Lower leg skin (tissue), 4 donors: ENCODE results near the gene PACSIN2. TPM values are rescaled to one million over a fixed set of nuclear protein-coding genes. Genes with fewer than 3 reads are reported as not detected.

Experiments used
- DNase-seq, 2 donors: peaks; one replicate each; pipeline ENCODE4 v3.0.0-alpha.2; 2019; ENCODE audit warnings: low spot score in 2 of 2
- H3K4me3 ChIP-seq: fragments of 200-600 bp; sonication (generic); 2 replicates; pipeline ENCODE4 v1.5.1; 2017; ENCODE audit warnings: mild to moderate bottlenecking, low read depth; ENCODE audit not compliant: poor library complexity, severe bottlenecking
- POLR2A ChIP-seq, 2 donors: fragments of 450-650 bp; IDR thresholded peaks; one replicate each; pipeline ENCODE4 v1.6.1; 2016 to 2017; ENCODE audit warnings: antibody characterized with exemption in 2 of 2, mild to moderate bottlenecking in 1 of 2, moderate library complexity in 1 of 2
- WGBS, 2 donors: methylation state at CpG; one replicate each; pipeline ENCODE4 v1.1.5; 2018; 5-methylcytosine and 5-hydroxymethylcytosine counted together
- intact Hi-C: fragments of 100-400 bp; cut with DNase I; formaldehyde crosslinking; loops from one replicate; pipeline ENCODE4 v1.15.0; 2023; ENCODE audit warnings: low total_unique reads
- total RNA-seq, 4 donors: library from RNA; depleted of rRNA; stranded (reverse); fragments of >200 nt; gene quantifications; one replicate each; pipeline ENCODE4 v1.1.0, GENCODE V29; 2016
- TF ChIP-seq, protein P1 (sequence below), 3 donors: fragments of 450-650 bp; IDR thresholded peaks; one replicate each; pipeline ENCODE4 v1.5.1; 2016; ENCODE audit warnings: antibody characterized with exemption in 3 of 3, mild to moderate bottlenecking in 3 of 3, moderate library complexity in 2 of 3

PACSIN2 gene
- total RNA-seq, 4 donors from 2014 or later = 46.3 to 88.8 (median 58.2) TPM

- intact Hi-C loops = no loop called here
- DNase-seq = no peak
- H3K4me3 ChIP-seq = no peak overlapping the region
- TF ChIP-seq, protein P1, sequence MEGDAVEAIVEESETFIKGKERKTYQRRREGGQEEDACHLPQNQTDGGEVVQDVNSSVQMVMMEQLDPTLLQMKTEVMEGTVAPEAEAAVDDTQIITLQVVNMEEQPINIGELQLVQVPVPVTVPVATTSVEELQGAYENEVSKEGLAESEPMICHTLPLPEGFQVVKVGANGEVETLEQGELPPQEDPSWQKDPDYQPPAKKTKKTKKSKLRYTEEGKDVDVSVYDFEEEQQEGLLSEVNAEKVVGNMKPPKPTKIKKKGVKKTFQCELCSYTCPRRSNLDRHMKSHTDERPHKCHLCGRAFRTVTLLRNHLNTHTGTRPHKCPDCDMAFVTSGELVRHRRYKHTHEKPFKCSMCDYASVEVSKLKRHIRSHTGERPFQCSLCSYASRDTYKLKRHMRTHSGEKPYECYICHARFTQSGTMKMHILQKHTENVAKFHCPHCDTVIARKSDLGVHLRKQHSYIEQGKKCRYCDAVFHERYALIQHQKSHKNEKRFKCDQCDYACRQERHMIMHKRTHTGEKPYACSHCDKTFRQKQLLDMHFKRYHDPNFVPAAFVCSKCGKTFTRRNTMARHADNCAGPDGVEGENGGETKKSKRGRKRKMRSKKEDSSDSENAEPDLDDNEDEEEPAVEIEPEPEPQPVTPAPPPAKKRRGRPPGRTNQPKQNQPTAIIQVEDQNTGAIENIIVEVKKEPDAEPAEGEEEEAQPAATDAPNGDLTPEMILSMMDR (IDR thresholded peaks at IDR 0.05) = no peak
- no peak for TF ChIP-seq POLR2A (IDR thresholded peaks at IDR 0.05)
- WGBS, 2 donors = 92 to 97% methylated on average over 4 of the region's 4 CpGs
These were observed 82.8 kb downstream of the PACSIN2 start for GRCh38 chr22:42932197-42932519.

DNA sequence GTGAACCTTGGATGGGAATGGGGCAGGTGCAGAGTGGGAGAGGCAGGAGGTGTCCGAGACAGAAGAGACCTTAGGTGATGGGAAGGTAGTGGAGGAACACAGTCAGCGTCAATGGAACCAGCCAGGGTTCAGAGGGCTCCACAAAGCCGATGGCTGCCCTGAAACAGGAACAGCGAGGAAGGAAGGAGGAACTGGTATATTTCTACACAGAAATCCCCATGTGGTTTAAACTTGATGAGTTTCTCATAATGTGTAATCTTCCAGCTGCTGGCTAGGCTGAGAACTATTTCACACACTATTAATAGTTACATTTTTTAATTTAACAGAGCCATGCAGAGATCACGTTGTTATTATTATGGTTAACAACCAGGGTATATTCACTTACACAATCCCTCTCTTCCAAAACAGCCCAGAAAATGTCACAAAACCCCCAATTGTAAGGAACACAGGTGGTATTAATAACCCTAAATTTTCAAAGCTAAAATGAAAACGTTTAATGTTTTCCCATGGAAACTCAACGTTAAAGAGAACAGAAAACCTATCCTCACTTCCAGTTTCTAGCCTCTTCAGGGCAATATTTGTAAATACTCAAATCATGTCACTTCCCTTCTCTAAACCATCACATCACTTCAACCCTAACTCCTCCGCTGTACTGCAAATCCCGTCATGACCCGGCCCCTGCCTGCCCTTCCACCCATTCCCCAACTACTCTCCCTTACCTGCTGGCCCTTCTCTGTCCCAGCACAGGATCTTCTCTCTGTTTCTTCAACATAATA is 83.3 kb downstream of the PACSIN2 start:
- TF ChIP-seq, protein P1 (IDR thresholded peaks at IDR 0.05) = no peak
- TF ChIP-seq POLR2A (IDR thresholded peaks at IDR 0.05) = no peak
- WGBS, 2 donors = 48 to 53% methylated on average over 10 of the region's 10 CpGs
- DNase-seq = no peak
- H3K4me3 ChIP-seq = no peak overlapping the region
- intact Hi-C loops = no loop called here

- intact Hi-C loops = no loop called here
- WGBS, 2 donors = 47 to 55% methylated on average over 9 of the region's 9 CpGs
- no peak for TF ChIP-seq POLR2A (IDR thresholded peaks at IDR 0.05)
- TF ChIP-seq, protein P1 (IDR thresholded peaks at IDR 0.05) = no peak
- DNase-seq = no peak
- no peak overlapping the region for H3K4me3 ChIP-seq
These were observed 84.0 kb downstream of the PACSIN2 start for GRCh38 chr22:42930810-42931420.

- no peak overlapping the region for H3K4me3 ChIP-seq
- intact Hi-C loops = no loop called here
- no peak for DNase-seq
- TF ChIP-seq, protein P1 (IDR thresholded peaks at IDR 0.05) = no peak
- TF ChIP-seq POLR2A (IDR thresholded peaks at IDR 0.05) = no peak
- 41 to 45% methylated on average over 6 of the region's 6 CpGs for WGBS, 2 donors
These were observed 85.2 kb downstream of the PACSIN2 start for GRCh38 chr22:42929838-42930155.

- 55 to 57% methylated on average over 14 of the region's 14 CpGs for WGBS, 2 donors
- intact Hi-C loops = no loop called here
- no peak for TF ChIP-seq POLR2A (IDR thresholded peaks at IDR 0.05)
- TF ChIP-seq, protein P1 (IDR thresholded peaks at IDR 0.05) = no peak
- DNase-seq = peak in 1 of 2 donors; percentile 83
- H3K4me3 ChIP-seq = no peak overlapping the region
These were observed 85.7 kb downstream of the PACSIN2 start for GRCh38 chr22:42928969-42929837.
